ENCODE results near the gene MIEN1. TPM values are rescaled to one million over a fixed set of nuclear protein-coding genes. Genes with fewer than 3 reads are reported as not detected.

MIEN1 gene
- total and polyA plus RNA-seq, 12 donors: 27.7 to 190 (median 41.1) TPM

- no peak for DNase-seq
- Histone ChIP-seq H3K9me3 (no peaks in the 10 kb centered on the region), H3K36me3 (no peaks in the 10 kb centered on the region), H3K4me1 (peaks cover 0 to 42% (median 35%) of the 10 kb centered on the region in 9 donors), H3K27ac (no peak overlapping the region), H3K4me3 (peak overlapping the region in 7 of 10 donors; percentile 5 to 50 (median 26)), H3K27me3 (peaks cover 0 to 85% (median 62%) of the 10 kb centered on the region in 7 donors)
- peak in 1 of 8 donors; percentile 10 for ATAC-seq
- no peak for TF ChIP-seq CTCF (IDR thresholded peaks at IDR 0.05)
- 22 to 31% methylated on average over 32 of the region's 32 CpGs for WGBS, 2 donors
- intact Hi-C loops (cut with DNase I): no loop called here
These were observed 8.9 kb upstream of the MIEN1 start for GRCh38 chr17:39738983-39739884.

GRCh38 chr17:39738568-39738901, 8.2 kb upstream of the MIEN1 start:
- WGBS, 2 donors: 2 to 3% methylated on average over 13 of the region's 13 CpGs
- Histone ChIP-seq H3K4me3 (peak overlapping the region in 6 of 10 donors; percentile 2 to 50 (median 36)), H3K9me3 (no peaks in the 10 kb centered on the region), H3K27ac (no peak overlapping the region), H3K27me3 (peaks cover 0 to 78% (median 62%) of the 10 kb centered on the region in 7 donors), H3K4me1 (peaks cover 0 to 42% (median 35%) of the 10 kb centered on the region in 9 donors), H3K36me3 (no peaks in the 10 kb centered on the region)
- no peak for DNase-seq
- no peak for TF ChIP-seq CTCF (IDR thresholded peaks at IDR 0.05)
- intact Hi-C loops (cut with DNase I): no loop called here
- ATAC-seq: peak in 1 of 8 donors; percentile 13

GRCh38 chr17:39737760-39738567, 7.6 kb upstream of the MIEN1 start, which contains the start of gene GRB7:
TSS of gene GRB7 (plus strand) at chr17:39737938. CDS start at chr17:39742302, 4,364 bp downstream.
- TF ChIP-seq CTCF (IDR thresholded peaks at IDR 0.05): no peak
- H3K4me1 ChIP-seq: peaks cover 0 to 42% (median 35%) of the 10 kb centered on the region in 9 donors
- no peaks in the 10 kb centered on the region for H3K9me3 ChIP-seq
- H3K4me3 ChIP-seq: peak within 1 kb of the TSS in 9 of 10 donors; percentile 7 to 50 (median 33)
- no peaks in the 10 kb centered on the region for H3K36me3 ChIP-seq
- intact Hi-C loops (cut with DNase I): no loop called here
- DNase-seq (no peak), ATAC-seq (peak; percentile 22 to 65 (median 42))
- H3K27ac ChIP-seq: no peak within 1 kb of the TSS
- 7 to 10% methylated on average over 34 of the region's 34 CpGs for WGBS, 2 donors
- H3K27me3 ChIP-seq: peaks cover 0 to 73% (median 58%) of the 10 kb centered on the region in 7 donors

- Histone ChIP-seq H3K27me3 (peaks cover 0 to 67% (median 54%) of the 10 kb centered on the region in 7 donors), H3K4me1 (peaks cover 0 to 42% (median 35%) of the 10 kb centered on the region in 9 donors), H3K27ac (no peak overlapping the region), H3K36me3 (no peaks in the 10 kb centered on the region), H3K4me3 (peak overlapping the region in 4 of 10 donors; percentile 12 to 42 (median 24)), H3K9me3 (no peaks in the 10 kb centered on the region)
- no peak for DNase-seq
- peak in 1 of 8 donors; percentile 3 for ATAC-seq
- intact Hi-C loops (cut with DNase I): no loop called here
- 57 to 63% methylated on average over 13 of the region's 13 CpGs for WGBS, 2 donors
- TF ChIP-seq CTCF (IDR thresholded peaks at IDR 0.05): no peak
These were observed 7.0 kb upstream of the MIEN1 start for GRCh38 chr17:39737206-39737759.

Measured in heart right ventricle (tissue), 16 donors.